ENCODE data around the gene HYAL1. TPM values are rescaled to one million over a fixed set of nuclear protein-coding genes. Genes with fewer than 3 reads are reported as not detected.
A peak's percentile ranks its signal among the peaks of the same experiment; 100 is the strongest.

Gene HYAL1
- total and polyA plus RNA-seq, 7 donors = 2.4 to 15.1 (median 4.6) TPM

GRCh38 chr3:50269977-50270413, 33.4 kb downstream of the HYAL1 start:
- Histone ChIP-seq H3K4me3 (peak overlapping the region in 3 of 4 donors; percentile 34 to 43 (median 39)), H3K27ac (peak overlapping the region; percentile 93 to 99 (median 99)), H3K9me3 (no peaks in the 10 kb centered on the region), H3K4me1 (peaks cover 0 to 74% (median 66%) of the 10 kb centered on the region in 4 donors), H3K36me3 (no peaks in the 10 kb centered on the region), H3K27me3 (peaks cover 0 to 9% (median 0%) of the 10 kb centered on the region in 3 donors)
- intact Hi-C loops (cut with DNase I) = no loop called here
- no peak for DNase-seq
- TF ChIP-seq EP300 (IDR thresholded peaks at IDR 0.05) (no peak), POLR2A (IDR thresholded peaks at IDR 0.05) (no peak), POLR2AphosphoS5 (IDR thresholded peaks at IDR 0.05) (no peak), CTCF (IDR thresholded peaks at IDR 0.05) (no peak)
- WGBS, 2 donors = 86 to 90% methylated on average over 8 of the region's 8 CpGs

GRCh38 chr3:50269460-50269859, 33.9 kb downstream of the HYAL1 start:
- Histone ChIP-seq H3K4me1 (peaks cover 0 to 80% (median 71%) of the 10 kb centered on the region in 4 donors), H3K4me3 (peak overlapping the region; percentile 14 to 43 (median 36)), H3K27me3 (peaks cover 0 to 8% (median 0%) of the 10 kb centered on the region in 3 donors), H3K9me3 (no peaks in the 10 kb centered on the region), H3K27ac (peak overlapping the region; percentile 93 to 99 (median 99)), H3K36me3 (no peaks in the 10 kb centered on the region)
- TF ChIP-seq POLR2A (IDR thresholded peaks at IDR 0.05) (no peak), POLR2AphosphoS5 (IDR thresholded peaks at IDR 0.05) (no peak), EP300 (IDR thresholded peaks at IDR 0.05) (no peak), CTCF (IDR thresholded peaks at IDR 0.05) (no peak)
- no peak for DNase-seq
- intact Hi-C loops (cut with DNase I) = no loop called here
- 31 to 64% methylated on average over 4 of the region's 4 CpGs for WGBS, 2 donors

- peak; percentile 86 for DNase-seq
- H3K27me3 ChIP-seq = peaks cover 0 to 6% (median 0%) of the 10 kb centered on the region in 3 donors
- H3K36me3 ChIP-seq = no peaks in the 10 kb centered on the region
- 11 to 50% methylated on average over 21 of the region's 21 CpGs for WGBS, 2 donors
- TF ChIP-seq CTCF (IDR thresholded peaks at IDR 0.05) (no peak), POLR2AphosphoS5 (IDR thresholded peaks at IDR 0.05) (peak; percentile 21 to 85 (median 64)), POLR2A (IDR thresholded peaks at IDR 0.05) (peak; percentile 25 to 35), EP300 (IDR thresholded peaks at IDR 0.05) (no peak)
- H3K9me3 ChIP-seq = no peaks in the 10 kb centered on the region
- intact Hi-C loops (cut with DNase I) = no loop called here
- H3K4me1 ChIP-seq = peaks cover 0 to 81% (median 74%) of the 10 kb centered on the region in 4 donors
- peak within 1 kb of the TSS; percentile 14 to 58 (median 54) for H3K4me3 ChIP-seq
- H3K27ac ChIP-seq = peak within 1 kb of the TSS; percentile 93 to 99 (median 99)
Measured at GRCh38 chr3:50268703-50269451, 34.5 kb downstream of the HYAL1 start, which contains the start of gene SEMA3B. Gene SEMA3B (plus strand): TSS chr3:50269147. CDS start chr3:50269241, 94 bp downstream.

- no peaks in the 10 kb centered on the region for H3K27me3 ChIP-seq
- H3K36me3 ChIP-seq = no peaks in the 10 kb centered on the region
- no peaks in the 10 kb centered on the region for H3K9me3 ChIP-seq
- peaks cover 0 to 77% (median 73%) of the 10 kb centered on the region in 4 donors for H3K4me1 ChIP-seq
- no peak for DNase-seq
- WGBS, 2 donors = 21 to 53% methylated on average over 3 of the region's 3 CpGs
- no peak for TF ChIP-seq POLR2A (IDR thresholded peaks at IDR 0.05)
- TF ChIP-seq POLR2AphosphoS5 (IDR thresholded peaks at IDR 0.05) = no peak
- TF ChIP-seq CTCF (IDR thresholded peaks at IDR 0.05) = no peak
- TF ChIP-seq EP300 (IDR thresholded peaks at IDR 0.05) = no peak
- intact Hi-C loops (cut with DNase I) = no loop called here
- H3K27ac ChIP-seq = peak overlapping the region; percentile 93 to 99 (median 99)
- H3K4me3 ChIP-seq = peak overlapping the region in 3 of 4 donors; percentile 52 to 58 (median 55)
Measured at GRCh38 chr3:50268276-50268675, 35.1 kb downstream of the HYAL1 start.
